Osteoblast (primary cell): Measurements from ENCODE around the gene C11orf71. TPM values are rescaled to one million over a fixed set of nuclear protein-coding genes. Genes with fewer than 3 reads are reported as not detected.
A peak's percentile ranks its signal among the peaks of the same experiment; 100 is the strongest.

Source experiments
- DNase-seq: peaks from one replicate; pipeline ENCODE4 v3.0.0; 2011; ENCODE audit warnings: low spot score, mixed read lengths; ENCODE audit not compliant: insufficient read length; ENCODE audit errors: missing footprints
- H2AFZ ChIP-seq: 2 replicates; pipeline ENCODE4 v1.6.0; 2011; ENCODE audit warnings: mild to moderate bottlenecking, low read length
- H3K27ac ChIP-seq: 2 replicates; pipeline ENCODE4 v1.5.1; 2011; ENCODE audit warnings: mild to moderate bottlenecking, low read depth, low read length, moderate library complexity
- H3K27me3 ChIP-seq: 2 replicates; pipeline ENCODE4 v1.6.0; 2012; ENCODE audit warnings: mild to moderate bottlenecking, control low read depth, inconsistent platforms, low read length, moderate library complexity; ENCODE audit not compliant: insufficient read depth
- H3K36me3 ChIP-seq: 2 replicates; pipeline ENCODE4 v1.5.1; 2011; ENCODE audit warnings: mild to moderate bottlenecking, low read length, control low read depth, moderate library complexity; ENCODE audit not compliant: insufficient read depth
- H3K4me1 ChIP-seq: 2 replicates; pipeline ENCODE4 v1.5.1; 2011; ENCODE audit warnings: mild to moderate bottlenecking, low read length, control low read depth, moderate library complexity; ENCODE audit not compliant: insufficient read depth
- H3K4me2 ChIP-seq: 2 replicates; pipeline ENCODE4 v1.6.0; 2011; ENCODE audit warnings: mild to moderate bottlenecking, low read length; ENCODE audit not compliant: insufficient read depth
- H3K4me3 ChIP-seq: fragments of 200-600 bp; sonication (generic); 3 replicates; pipeline ENCODE4 v1.5.1; 2012; ENCODE audit warnings: mild to moderate bottlenecking, low read length, inconsistent platforms; ENCODE audit not compliant: insufficient read depth
- H3K79me2 ChIP-seq: 2 replicates; pipeline ENCODE4 v1.6.0; 2012; ENCODE audit warnings: mild to moderate bottlenecking, low read length, control low read depth, inconsistent platforms; ENCODE audit not compliant: insufficient read depth
- H3K9me3 ChIP-seq: 2 replicates; pipeline ENCODE4 v1.5.1; 2011; ENCODE audit warnings: low read depth, low read length, control low read depth
- H4K20me1 ChIP-seq: 2 replicates; pipeline ENCODE4 v1.6.0; 2012; ENCODE audit warnings: mild to moderate bottlenecking, low read length, control low read depth; ENCODE audit not compliant: insufficient read depth
- CTCF ChIP-seq: IDR thresholded peaks from 2 replicates; pipeline ENCODE4 v1.5.1; 2011; ENCODE audit warnings: mild to moderate bottlenecking, low read depth, low read length, moderate library complexity; ENCODE audit errors: extremely low read depth
- total RNA-seq: library from RNA; depleted of rRNA; stranded (reverse); fragments of >200 nt; gene quantifications from 2 replicates; pipeline ENCODE4 v1.2.3, GENCODE V29; 2012

Gene C11orf71
- total RNA-seq, 1 donor: 3.3 TPM

GRCh38 chr11:114400915-114401223 is 558 bp upstream of the C11orf71 start:
- TF ChIP-seq CTCF: no peak
- H3K4me3 ChIP-seq: peak overlapping the region; percentile 84
- H3K4me2 ChIP-seq: peak overlapping the region; percentile 84
- peak overlapping the region; percentile 72 for H2AFZ ChIP-seq
- no peaks in the 10 kb centered on the region for H3K9me3 ChIP-seq
- H3K27me3 ChIP-seq: no peaks in the 10 kb centered on the region
- peaks cover 42% of the 10 kb centered on the region for H3K4me1 ChIP-seq
- DNase-seq: no peak
- H3K79me2 ChIP-seq: peaks cover 69% of the 10 kb centered on the region
- peaks cover 33% of the 10 kb centered on the region for H3K36me3 ChIP-seq
- H4K20me1 ChIP-seq: peaks cover 2% of the 10 kb centered on the region
- peak overlapping the region; percentile 98 for H3K27ac ChIP-seq

GRCh38 chr11:114399490-114400215 is 658 bp downstream of the C11orf71 start:
- TF ChIP-seq CTCF: no peak
- H3K4me2 ChIP-seq: peak overlapping the region; percentile 91

GRCh38 chr11:114398303-114398920 is 1.9 kb downstream of the C11orf71 start:
- Histone ChIP-seq H3K79me2 (peaks cover 44% of the 10 kb centered on the region), H3K4me2 (peak overlapping the region; percentile 91), H3K27me3 (no peaks in the 10 kb centered on the region), H3K4me3 (peak overlapping the region; percentile 84), H3K27ac (peak overlapping the region; percentile 98), H3K4me1 (peaks cover 31% of the 10 kb centered on the region), H3K9me3 (no peaks in the 10 kb centered on the region), H4K20me1 (no peaks in the 10 kb centered on the region), H2AFZ (no peak overlapping the region), H3K36me3 (peaks cover 10% of the 10 kb centered on the region)
- no peak for DNase-seq
- TF ChIP-seq CTCF: no peak

More at GRCh38 chr11:114399490-114400215, 658 bp downstream of the C11orf71 start:
- Histone ChIP-seq H4K20me1 (no peaks in the 10 kb centered on the region), H3K36me3 (peaks cover 21% of the 10 kb centered on the region), H3K27me3 (no peaks in the 10 kb centered on the region), H3K4me1 (peaks cover 40% of the 10 kb centered on the region), H3K4me3 (peak overlapping the region; percentile 84), H2AFZ (peak overlapping the region; percentile 88), H3K79me2 (peaks cover 56% of the 10 kb centered on the region), H3K9me3 (no peaks in the 10 kb centered on the region), H3K27ac (peak overlapping the region; percentile 98)
- DNase-seq: peak; percentile 47

GRCh38 chr11:114397349-114397982 is 2.8 kb downstream of the C11orf71 start:
- H3K27me3 ChIP-seq: no peaks in the 10 kb centered on the region
- peaks cover under 1% of the 10 kb centered on the region for H3K36me3 ChIP-seq
- no peak overlapping the region for H2AFZ ChIP-seq
- no peak overlapping the region for H3K4me3 ChIP-seq
- peak overlapping the region; percentile 30 for H3K4me2 ChIP-seq
- no peaks in the 10 kb centered on the region for H4K20me1 ChIP-seq
- no peak for TF ChIP-seq CTCF
- H3K27ac ChIP-seq: no peak overlapping the region
- DNase-seq: no peak
- peaks cover 24% of the 10 kb centered on the region for H3K4me1 ChIP-seq
- H3K9me3 ChIP-seq: no peaks in the 10 kb centered on the region
- peaks cover 35% of the 10 kb centered on the region for H3K79me2 ChIP-seq
